Trophoblast cell (in vitro differentiated cells and primary cell): ENCODE data around the gene CDKN2AIP. TPM values are rescaled to one million over a fixed set of nuclear protein-coding genes. Genes with fewer than 3 reads are reported as not detected.

Experiments
- DNase-seq, 2 donors: peaks; one replicate each; pipeline ENCODE4 v3.0.0-alpha.2; 2016
- H2AFZ ChIP-seq: 2 replicates; pipeline ENCODE4 v1.6.1; 2013; ENCODE audit warnings: low read length, moderate library complexity, mild to moderate bottlenecking; ENCODE audit not compliant: insufficient read depth, poor library complexity
- H2AK5ac ChIP-seq: 2 replicates; pipeline ENCODE4 v1.6.1; 2013; ENCODE audit warnings: mild to moderate bottlenecking, low read length
- H2BK120ac ChIP-seq: 2 replicates; pipeline ENCODE4 v1.6.1; 2013; ENCODE audit warnings: low read length, mild to moderate bottlenecking, moderate library complexity; ENCODE audit not compliant: insufficient read depth, poor library complexity
- H2BK12ac ChIP-seq: 2 replicates; pipeline ENCODE4 v1.6.1; 2013; ENCODE audit warnings: mild to moderate bottlenecking, low read length, moderate library complexity
- H2BK5ac ChIP-seq: 2 replicates; pipeline ENCODE4 v1.6.1; 2013; ENCODE audit warnings: low read length, low read depth, moderate library complexity, mild to moderate bottlenecking; ENCODE audit not compliant: poor library complexity
- H3K14ac ChIP-seq: 2 replicates; pipeline ENCODE4 v1.6.1; 2013; ENCODE audit warnings: mild to moderate bottlenecking, low read length
- H3K18ac ChIP-seq: 2 replicates; pipeline ENCODE4 v1.6.1; 2013; ENCODE audit warnings: mild to moderate bottlenecking, low read length
- H3K23ac ChIP-seq: 2 replicates; pipeline ENCODE4 v1.6.1; 2013; ENCODE audit warnings: low read length
- H3K27ac ChIP-seq: 2 replicates; pipeline ENCODE4 v1.5.1; 2013; ENCODE audit warnings: low read depth, mild to moderate bottlenecking, inconsistent platforms, low read length, moderate library complexity
- H3K27me3 ChIP-seq: 2 replicates; pipeline ENCODE4 v1.6.1; 2013; ENCODE audit warnings: inconsistent platforms, mild to moderate bottlenecking, low read length, moderate library complexity; ENCODE audit not compliant: insufficient read depth
- H3K36me3 ChIP-seq, 2 experiments: 1 replicate in 1 of 2; 2 replicates in 1 of 2; pipeline ENCODE4 v1.6.1; 2013; ENCODE audit warnings: low read length in 2 of 2, mild to moderate bottlenecking in 2 of 2, moderate library complexity in 1 of 2; ENCODE audit not compliant: insufficient read depth in 2 of 2, control insufficient read depth in 1 of 2
- H3K4ac ChIP-seq: 2 replicates; pipeline ENCODE4 v1.6.1; 2013; ENCODE audit warnings: low read depth, mild to moderate bottlenecking, low read length, moderate library complexity
- H3K4me1 ChIP-seq, 2 experiments: 1 replicate in 1 of 2; 2 replicates in 1 of 2; pipeline ENCODE4 v1.6.1; 2013; ENCODE audit warnings: low read length in 2 of 2, mild to moderate bottlenecking in 2 of 2, moderate library complexity in 1 of 2; ENCODE audit not compliant: insufficient read depth in 2 of 2, control insufficient read depth in 1 of 2
- H3K4me2 ChIP-seq: 2 replicates; pipeline ENCODE4 v1.6.1; 2013; ENCODE audit warnings: inconsistent platforms, mild to moderate bottlenecking, low read length, moderate library complexity
- H3K4me3 ChIP-seq: 2 replicates; pipeline ENCODE4 v1.5.1; 2013; ENCODE audit warnings: mild to moderate bottlenecking, low read depth, low read length, inconsistent platforms
- H3K79me1 ChIP-seq: one replicate; pipeline ENCODE4 v1.6.1; 2013; ENCODE audit warnings: low read length
- H3K79me2 ChIP-seq: 2 replicates; pipeline ENCODE4 v1.6.1; 2013; ENCODE audit warnings: low read length, mild to moderate bottlenecking; ENCODE audit not compliant: control insufficient read depth, insufficient read depth, poor library complexity
- H3K9ac ChIP-seq: 2 replicates; pipeline ENCODE4 v1.6.1; 2013; ENCODE audit warnings: mild to moderate bottlenecking, low read length
- H3K9me3 ChIP-seq: 2 replicates; pipeline ENCODE4 v1.6.1; 2013; ENCODE audit warnings: low read depth, mild to moderate bottlenecking, control low read depth, inconsistent platforms, low read length; ENCODE audit not compliant: insufficient read depth
- H4K12ac ChIP-seq: 2 replicates; pipeline ENCODE4 v1.6.1; 2013; ENCODE audit warnings: low read depth, mild to moderate bottlenecking, low read length, moderate library complexity
- H4K8ac ChIP-seq: 2 replicates; pipeline ENCODE4 v1.6.1; 2013; ENCODE audit warnings: low read depth, mild to moderate bottlenecking, low read length, moderate library complexity
- H4K91ac ChIP-seq: one replicate; pipeline ENCODE4 v1.6.1; 2013; ENCODE audit warnings: low read depth, mild to moderate bottlenecking, low read length, moderate library complexity
- WGBS: extraction: QIAGEN DNeasy Blood & Tissue Kit; methylation state at CpG from one replicate; pipeline ENCODE4 v1.1.7; 2013; ENCODE audit warnings: missing lambda C conversion rate; ENCODE audit not compliant: insufficient read length, insufficient coverage; ENCODE audit errors: extremely low coverage; 5-methylcytosine and 5-hydroxymethylcytosine counted together
- polyA plus RNA-seq: library from polyadenylated mRNA; stranded (reverse); fragments of 200-250 nt; gene quantifications from 2 replicates; pipeline ENCODE4 v1.2.3, GENCODE V29; 2013

CDKN2AIP gene, protein sequence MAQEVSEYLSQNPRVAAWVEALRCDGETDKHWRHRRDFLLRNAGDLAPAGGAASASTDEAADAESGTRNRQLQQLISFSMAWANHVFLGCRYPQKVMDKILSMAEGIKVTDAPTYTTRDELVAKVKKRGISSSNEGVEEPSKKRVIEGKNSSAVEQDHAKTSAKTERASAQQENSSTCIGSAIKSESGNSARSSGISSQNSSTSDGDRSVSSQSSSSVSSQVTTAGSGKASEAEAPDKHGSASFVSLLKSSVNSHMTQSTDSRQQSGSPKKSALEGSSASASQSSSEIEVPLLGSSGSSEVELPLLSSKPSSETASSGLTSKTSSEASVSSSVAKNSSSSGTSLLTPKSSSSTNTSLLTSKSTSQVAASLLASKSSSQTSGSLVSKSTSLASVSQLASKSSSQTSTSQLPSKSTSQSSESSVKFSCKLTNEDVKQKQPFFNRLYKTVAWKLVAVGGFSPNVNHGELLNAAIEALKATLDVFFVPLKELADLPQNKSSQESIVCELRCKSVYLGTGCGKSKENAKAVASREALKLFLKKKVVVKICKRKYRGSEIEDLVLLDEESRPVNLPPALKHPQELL
- 11.0 TPM in 2 replicates for polyA plus RNA-seq

DNA sequence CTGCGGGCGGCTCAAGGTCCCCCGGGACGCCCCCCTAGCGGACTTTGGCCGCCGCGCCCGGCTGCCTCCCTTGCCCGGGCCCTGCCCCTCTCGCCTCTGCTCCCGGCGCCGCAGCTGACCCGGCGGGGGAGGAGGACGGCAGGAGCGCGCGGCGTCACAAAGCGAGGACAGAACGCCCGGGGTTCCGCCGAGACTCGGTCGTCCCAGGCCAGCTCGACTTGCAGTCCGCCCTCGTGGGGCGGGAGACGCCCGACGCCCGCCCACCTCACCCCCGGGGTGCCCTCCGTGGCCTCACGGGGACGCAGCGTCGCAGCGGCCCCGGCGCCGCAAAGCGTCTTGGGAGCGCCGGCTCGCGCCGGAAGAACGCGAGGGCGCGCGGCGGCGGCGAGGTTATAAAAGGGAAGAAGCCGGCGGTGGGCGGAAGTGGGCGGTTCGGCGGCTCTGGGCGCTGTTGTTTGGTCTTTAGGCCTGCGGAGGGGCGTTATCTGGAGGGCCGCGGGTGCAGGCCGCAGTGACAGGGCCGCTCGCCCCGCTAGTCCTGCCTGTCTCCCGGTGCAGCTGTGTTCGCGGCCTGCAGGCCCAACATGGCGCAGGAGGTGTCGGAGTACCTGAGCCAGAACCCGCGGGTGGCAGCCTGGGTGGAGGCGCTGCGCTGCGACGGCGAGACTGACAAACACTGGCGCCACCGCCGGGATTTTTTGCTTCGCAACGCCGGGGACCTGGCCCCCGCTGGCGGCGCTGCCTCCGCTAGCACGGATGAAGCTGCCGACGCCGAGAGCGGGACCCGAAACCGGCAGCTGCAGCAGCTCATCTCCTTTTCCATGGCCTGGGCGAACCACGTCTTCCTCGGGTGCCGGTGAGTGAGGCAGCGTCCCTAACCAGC lies at the start of gene CDKN2AIP:
TSS of gene CDKN2AIP (plus strand) at position 423 of the 883 bp plus-strand sequence. CDS start at position 585, 162 bp downstream.
- peak within 1 kb of the TSS; percentile 90 for H2AFZ ChIP-seq
- peak within 1 kb of the TSS; percentile 100 for H3K4me3 ChIP-seq
- peak within 1 kb of the TSS; percentile 97 for H3K27ac ChIP-seq
- peak within 1 kb of the TSS; percentile 98 for H3K9ac ChIP-seq
- H3K9me3 ChIP-seq = no peaks in the 10 kb centered on the region
- peaks cover 17% of the 10 kb centered on the region for H3K79me1 ChIP-seq
- peak within 1 kb of the TSS; percentile 73 for H3K4me2 ChIP-seq
- H3K36me3 ChIP-seq = peaks cover 5 to 11% of the 10 kb centered on the region in 2 experiments
- H2BK12ac ChIP-seq = peak within 1 kb of the TSS; percentile 46
- H4K91ac ChIP-seq = peak within 1 kb of the TSS; percentile 92
- peaks cover 15% of the 10 kb centered on the region for H3K79me2 ChIP-seq
- peak within 1 kb of the TSS; percentile 99 for H4K8ac ChIP-seq
- peak; percentile 91 to 95 for DNase-seq
- H3K27me3 ChIP-seq = no peaks in the 10 kb centered on the region
- H4K12ac ChIP-seq = peak within 1 kb of the TSS; percentile 84
- peak within 1 kb of the TSS; percentile 98 for H3K18ac ChIP-seq
- peak within 1 kb of the TSS; percentile 86 for H2BK120ac ChIP-seq
- peak within 1 kb of the TSS; percentile 72 for H2AK5ac ChIP-seq
- no CpG with 5 or more reads among the region's 109 CpGs for WGBS
- no peak within 1 kb of the TSS for H3K23ac ChIP-seq
- peak within 1 kb of the TSS; percentile 81 for H2BK5ac ChIP-seq
- peak within 1 kb of the TSS; percentile 98 for H3K14ac ChIP-seq
- H3K4ac ChIP-seq = peak within 1 kb of the TSS; percentile 53
- peaks cover 8 to 9% of the 10 kb centered on the region in 2 experiments for H3K4me1 ChIP-seq

DNA sequence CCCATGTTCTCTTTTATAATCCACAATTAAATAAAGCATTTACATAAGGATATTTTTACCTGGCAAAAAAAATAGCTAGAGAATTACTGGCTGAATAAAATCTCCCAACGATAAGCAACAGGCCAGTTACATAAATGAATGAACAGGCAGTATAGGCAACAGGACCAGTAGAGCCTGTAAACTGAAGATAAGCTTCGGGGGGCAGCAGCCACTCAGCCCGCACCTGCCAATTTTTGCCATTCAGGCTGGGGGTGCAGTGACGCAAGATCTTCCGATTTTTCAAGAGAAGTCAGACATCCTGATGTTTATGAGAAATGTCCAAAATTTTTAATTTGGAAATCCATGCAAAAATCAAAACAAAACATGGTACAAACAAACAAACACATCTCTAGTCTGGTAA lies 49.0 kb upstream of the CDKN2AIP start:
- no peak overlapping the region for H2AK5ac ChIP-seq
- H3K18ac ChIP-seq = no peak overlapping the region
- WGBS = no CpG with 5 or more reads among the region's 5 CpGs

DNA sequence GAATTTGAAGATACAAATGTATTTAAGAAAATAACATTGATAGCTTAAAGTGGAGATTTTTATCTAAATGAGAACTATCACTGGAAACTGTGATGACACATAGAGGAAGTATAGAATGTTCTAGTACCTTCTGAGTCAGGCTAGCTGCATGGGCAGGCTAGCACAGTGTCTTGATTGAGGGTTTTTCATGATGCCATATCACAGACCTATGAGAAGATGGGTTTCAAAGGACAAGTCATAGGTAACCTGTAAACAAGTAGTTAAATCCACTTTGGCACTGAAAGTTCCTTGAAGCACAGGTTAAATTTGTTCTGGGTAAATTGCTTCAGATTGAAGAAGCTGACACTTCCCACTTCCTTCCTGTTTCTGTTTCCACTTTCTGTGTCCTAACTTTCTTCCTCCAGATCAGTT lies 48.2 kb upstream of the CDKN2AIP start:
- peaks cover 3 to 4% of the 10 kb centered on the region in 2 experiments for H3K4me1 ChIP-seq
- no peak overlapping the region for H2BK5ac ChIP-seq
- H3K27ac ChIP-seq = no peak overlapping the region
- H2AK5ac ChIP-seq = no peak overlapping the region
- no peaks in the 10 kb centered on the region for H3K79me2 ChIP-seq
- no peak overlapping the region for H2BK120ac ChIP-seq
- no peak overlapping the region for H2BK12ac ChIP-seq
- no peak overlapping the region for H3K23ac ChIP-seq
- no peaks in the 10 kb centered on the region for H3K36me3 ChIP-seq
- H3K27me3 ChIP-seq = no peaks in the 10 kb centered on the region
- H3K4me2 ChIP-seq = no peak overlapping the region
- H3K9ac ChIP-seq = no peak overlapping the region
- DNase-seq = no peak
- no peak overlapping the region for H3K18ac ChIP-seq
- no peak overlapping the region for H4K12ac ChIP-seq
- peaks cover 1% of the 10 kb centered on the region for H3K9me3 ChIP-seq
- no peak overlapping the region for H3K4ac ChIP-seq
- H3K14ac ChIP-seq = no peak overlapping the region
- H2AFZ ChIP-seq = no peak overlapping the region
- H3K79me1 ChIP-seq = peaks cover 2% of the 10 kb centered on the region
- no peak overlapping the region for H4K91ac ChIP-seq
- H3K4me3 ChIP-seq = no peak overlapping the region
- no peak overlapping the region for H4K8ac ChIP-seq

More for the DNA sequence above, 49.0 kb upstream of the CDKN2AIP start:
- no peak overlapping the region for H3K9ac ChIP-seq
- no peak overlapping the region for H4K91ac ChIP-seq
- H4K8ac ChIP-seq = no peak overlapping the region
- no peak overlapping the region for H3K23ac ChIP-seq
- no peak overlapping the region for H2AFZ ChIP-seq
- H3K4me2 ChIP-seq = no peak overlapping the region
- H2BK120ac ChIP-seq = no peak overlapping the region
- no peak overlapping the region for H3K14ac ChIP-seq
- H4K12ac ChIP-seq = no peak overlapping the region
- H3K9me3 ChIP-seq = peaks cover 1% of the 10 kb centered on the region
- H3K79me1 ChIP-seq = peaks cover 2% of the 10 kb centered on the region
- H3K27ac ChIP-seq = no peak overlapping the region
- H3K27me3 ChIP-seq = no peaks in the 10 kb centered on the region
- no peak overlapping the region for H3K4ac ChIP-seq
- no peaks in the 10 kb centered on the region for H3K79me2 ChIP-seq
- no peak overlapping the region for H2BK5ac ChIP-seq
- no peaks in the 10 kb centered on the region for H3K36me3 ChIP-seq
- H2BK12ac ChIP-seq = no peak overlapping the region
- no peak overlapping the region for H3K4me3 ChIP-seq
- no peak for DNase-seq
- H3K4me1 ChIP-seq = peaks cover 3 to 4% of the 10 kb centered on the region in 2 experiments

DNA sequence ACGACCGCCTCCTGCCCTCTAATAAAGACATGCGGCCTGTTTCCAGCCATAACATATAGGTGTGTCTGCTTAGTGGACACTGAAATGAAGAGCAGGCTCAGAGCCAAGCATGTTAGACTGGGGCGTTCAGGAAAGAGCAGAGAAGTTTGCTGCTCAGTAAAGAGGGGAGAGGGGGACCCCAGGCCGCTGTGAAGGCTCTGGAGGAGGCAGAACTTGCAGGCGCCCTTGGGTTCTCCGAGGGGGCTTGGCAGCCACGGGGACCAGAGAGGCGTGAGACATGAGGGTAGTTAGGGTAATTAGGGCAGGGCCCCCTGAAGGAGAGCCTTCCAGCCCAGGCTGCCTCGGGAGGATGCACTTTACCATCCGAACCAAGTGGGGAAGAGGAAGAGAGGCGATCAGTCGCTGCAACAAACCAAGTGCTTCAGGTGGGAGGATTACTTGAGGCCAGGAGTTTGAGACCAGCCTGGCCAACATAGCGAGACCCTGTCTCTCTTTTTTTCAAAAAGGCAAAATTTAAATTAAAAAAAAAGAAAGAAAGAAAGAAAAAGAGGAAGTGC lies 46.6 kb upstream of the CDKN2AIP start:
- no peak for DNase-seq
- Histone ChIP-seq H2AK5ac (no peak overlapping the region), H3K14ac (no peak overlapping the region), H3K4me3 (no peak overlapping the region), H2AFZ (no peak overlapping the region), H2BK120ac (no peak overlapping the region), H3K79me1 (peaks cover 2% of the 10 kb centered on the region), H3K23ac (no peak overlapping the region), H2BK12ac (no peak overlapping the region), H3K27ac (no peak overlapping the region), H3K4me2 (peak overlapping the region; percentile 90), H4K12ac (no peak overlapping the region), H3K79me2 (no peaks in the 10 kb centered on the region), H3K27me3 (no peaks in the 10 kb centered on the region), H3K4ac (no peak overlapping the region), H3K18ac (no peak overlapping the region), H4K8ac (no peak overlapping the region), H4K91ac (no peak overlapping the region), H3K36me3 (no peaks in the 10 kb centered on the region), H3K9ac (no peak overlapping the region), H3K4me1 (peaks cover 3 to 4% of the 10 kb centered on the region in 2 experiments), H2BK5ac (no peak overlapping the region), H3K9me3 (peaks cover 1% of the 10 kb centered on the region)
- no CpG with 5 or more reads among the region's 14 CpGs for WGBS
